ENCODE measurements around the gene ASAP2. TPM values are rescaled to one million over a fixed set of nuclear protein-coding genes. Genes with fewer than 3 reads are reported as not detected.
A peak's percentile ranks its signal among the peaks of the same experiment; 100 is the strongest.

The ASAP2 gene
- 3.8 TPM for polyA plus RNA-seq (2013, experiment 1 of 2)
- polyA plus RNA-seq (2013, experiment 2 of 2), result 4.6 TPM

DNA sequence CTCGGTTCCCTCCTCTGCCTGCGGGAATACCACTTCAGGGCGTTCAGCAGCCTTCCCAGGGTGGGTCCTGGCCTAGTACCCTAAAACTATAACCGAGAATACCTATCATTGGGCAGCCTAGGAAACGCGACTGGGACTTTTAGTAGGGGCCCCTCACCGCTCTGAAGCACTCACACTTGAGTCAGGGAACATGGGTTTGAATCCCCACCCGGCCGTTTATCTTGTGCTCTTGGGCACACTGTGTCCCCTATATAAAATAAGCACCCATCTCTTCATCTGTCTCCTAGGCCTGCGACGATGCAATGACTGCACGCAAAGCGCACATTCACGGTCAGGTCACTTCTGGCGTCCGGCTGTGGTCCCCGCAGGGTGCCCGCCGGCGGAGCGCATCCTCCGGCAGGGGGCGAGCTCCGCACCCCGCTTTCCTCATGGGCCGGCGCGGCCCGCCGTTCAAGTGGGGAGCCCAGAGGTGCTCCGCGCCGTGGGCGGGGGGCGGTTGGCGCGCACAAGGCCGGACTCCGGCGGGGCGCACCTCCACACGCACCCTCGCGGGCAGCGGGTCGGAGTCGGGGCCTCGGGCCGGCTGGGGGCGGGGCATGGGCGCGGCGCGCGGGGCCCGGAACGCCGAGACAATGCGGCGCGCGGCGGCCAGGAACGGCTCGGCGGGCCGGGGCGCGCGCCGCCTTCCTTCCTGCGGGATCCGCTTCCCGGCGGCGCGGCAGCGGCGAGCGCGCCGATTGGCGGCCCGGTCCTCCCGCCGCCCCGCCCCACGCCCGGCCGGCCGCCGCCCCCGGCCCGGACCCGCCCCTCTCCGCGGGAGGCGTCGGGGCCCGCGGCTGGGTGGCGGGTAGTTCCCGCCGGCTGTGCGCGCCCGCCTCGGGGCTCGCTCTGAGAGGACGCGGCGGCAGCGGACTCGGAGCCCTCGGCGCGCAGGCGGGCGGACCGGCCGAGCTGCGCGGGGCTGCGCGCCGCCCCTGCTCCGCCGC, at the start of gene ASAP2:
TSS of gene ASAP2 (plus strand) at position 850 of the 986 bp plus-strand sequence. CDS start 293 bp downstream, outside the sequence.
- H3K4me1 ChIP-seq (ENCODE audit: control insufficient read depth, low read depth, low read length), result peaks cover 3% of the 10 kb centered on the region
- H3K4me2 ChIP-seq (ENCODE audit: low read length), result peak within 1 kb of the TSS; percentile 79
- no peak within 1 kb of the TSS for H4K5ac ChIP-seq (ENCODE audit: low read length)
- peaks cover 3% of the 10 kb centered on the region for H3K27me3 ChIP-seq (ENCODE audit: insufficient read depth, low read length, poor library complexity)
- peak within 1 kb of the TSS; percentile 37 for H2BK15ac ChIP-seq (replicated peaks; ENCODE audit: low read depth)
- H3K4me3 ChIP-seq (ENCODE audit: low read length), result peak within 1 kb of the TSS; percentile 73
- no peak within 1 kb of the TSS for H2AK5ac ChIP-seq (ENCODE audit: low read length)
- no peaks in the 10 kb centered on the region for H3K79me1 ChIP-seq (ENCODE audit: low read length)
- peak within 1 kb of the TSS; percentile 17 for H4K8ac ChIP-seq (ENCODE audit: low read depth, low read length)
- H3K4ac ChIP-seq (ENCODE audit: low read depth, low read length), result peak within 1 kb of the TSS; percentile 46
- peak within 1 kb of the TSS; percentile 1 for H2BK120ac ChIP-seq (ENCODE audit: low read depth, low read length)
- H3K9ac ChIP-seq (ENCODE audit: low read length), result peak within 1 kb of the TSS; percentile 79
- H3K36me3 ChIP-seq (ENCODE audit: control insufficient read depth, insufficient read depth, low read length), result no peaks in the 10 kb centered on the region
- H2BK5ac ChIP-seq (ENCODE audit: low read length), result no peak within 1 kb of the TSS
- peak; percentile 60 for DNase-seq
- H3K18ac ChIP-seq (ENCODE audit: low read length), result peak within 1 kb of the TSS; percentile 63
- peak within 1 kb of the TSS; percentile 97 for H3K56ac ChIP-seq (ENCODE audit: low read length)
- peak within 1 kb of the TSS; percentile 24 for H3K23ac ChIP-seq (ENCODE audit: low read length)
- H3K27ac ChIP-seq (ENCODE audit: low read depth, low read length), result peak within 1 kb of the TSS; percentile 28
- H3K79me2 ChIP-seq (ENCODE audit: control insufficient read depth, insufficient read depth, low read length), result no peaks in the 10 kb centered on the region
- no CpG with 5 or more reads among the region's 128 CpGs for WGBS (ENCODE audit: extremely low coverage, insufficient coverage, low lambda C conversion rate)

- no peak overlapping the region for H2BK120ac ChIP-seq (ENCODE audit: low read depth, low read length)
- no peak overlapping the region for H3K4me3 ChIP-seq (ENCODE audit: low read length)
- H3K27ac ChIP-seq (ENCODE audit: low read depth, low read length), result no peak overlapping the region
- H3K18ac ChIP-seq (ENCODE audit: low read length), result no peak overlapping the region
- no peak overlapping the region for H2BK5ac ChIP-seq (ENCODE audit: low read length)
- H3K79me1 ChIP-seq (ENCODE audit: low read length), result no peaks in the 10 kb centered on the region
- H4K5ac ChIP-seq (ENCODE audit: low read length), result no peak overlapping the region
- no peak overlapping the region for H4K8ac ChIP-seq (ENCODE audit: low read depth, low read length)
- H3K4me2 ChIP-seq (ENCODE audit: low read length), result no peak overlapping the region
- no peak overlapping the region for H3K56ac ChIP-seq (ENCODE audit: low read length)
- no CpG with 5 or more reads among the region's 10 CpGs for WGBS (ENCODE audit: extremely low coverage, insufficient coverage, low lambda C conversion rate)
- H3K4me1 ChIP-seq (ENCODE audit: control insufficient read depth, low read depth, low read length), result no peaks in the 10 kb centered on the region
- H3K9ac ChIP-seq (ENCODE audit: low read length), result no peak overlapping the region
- no peak overlapping the region for H3K4ac ChIP-seq (ENCODE audit: low read depth, low read length)
- no peak overlapping the region for H2AK5ac ChIP-seq (ENCODE audit: low read length)
- H3K36me3 ChIP-seq (ENCODE audit: control insufficient read depth, insufficient read depth, low read length), result no peaks in the 10 kb centered on the region
- no peak for DNase-seq
- no peak overlapping the region for H2BK15ac ChIP-seq (replicated peaks; ENCODE audit: low read depth)
- no peaks in the 10 kb centered on the region for H3K27me3 ChIP-seq (ENCODE audit: insufficient read depth, low read length, poor library complexity)
- no peak overlapping the region for H3K23ac ChIP-seq (ENCODE audit: low read length)
- H3K79me2 ChIP-seq (ENCODE audit: control insufficient read depth, insufficient read depth, low read length), result no peaks in the 10 kb centered on the region
Measured at GRCh38 chr2:9158786-9159779, 47.5 kb upstream of the ASAP2 start.

GRCh38 chr2:9160732-9161131, 45.9 kb upstream of the ASAP2 start:
- WGBS (ENCODE audit: extremely low coverage, insufficient coverage, low lambda C conversion rate), result no CpG with 5 or more reads among the region's 7 CpGs
- no peaks in the 10 kb centered on the region for H3K27me3 ChIP-seq (ENCODE audit: insufficient read depth, low read length, poor library complexity)
- no peak overlapping the region for H3K18ac ChIP-seq (ENCODE audit: low read length)
- H3K23ac ChIP-seq (ENCODE audit: low read length), result no peak overlapping the region
- DNase-seq, result peak; percentile 67
- H3K79me2 ChIP-seq (ENCODE audit: control insufficient read depth, insufficient read depth, low read length), result no peaks in the 10 kb centered on the region
- no peak overlapping the region for H2AK5ac ChIP-seq (ENCODE audit: low read length)
- no peak overlapping the region for H2BK120ac ChIP-seq (ENCODE audit: low read depth, low read length)
- no peak overlapping the region for H4K8ac ChIP-seq (ENCODE audit: low read depth, low read length)
- no peak overlapping the region for H2BK5ac ChIP-seq (ENCODE audit: low read length)
- no peak overlapping the region for H2BK15ac ChIP-seq (replicated peaks; ENCODE audit: low read depth)
- H3K4me2 ChIP-seq (ENCODE audit: low read length), result no peak overlapping the region
- H3K56ac ChIP-seq (ENCODE audit: low read length), result no peak overlapping the region
- H4K5ac ChIP-seq (ENCODE audit: low read length), result no peak overlapping the region
- no peak overlapping the region for H3K27ac ChIP-seq (ENCODE audit: low read depth, low read length)
- no peaks in the 10 kb centered on the region for H3K4me1 ChIP-seq (ENCODE audit: control insufficient read depth, low read depth, low read length)
- H3K9ac ChIP-seq (ENCODE audit: low read length), result no peak overlapping the region
- H3K4me3 ChIP-seq (ENCODE audit: low read length), result no peak overlapping the region
- no peak overlapping the region for H3K4ac ChIP-seq (ENCODE audit: low read depth, low read length)
- no peaks in the 10 kb centered on the region for H3K36me3 ChIP-seq (ENCODE audit: control insufficient read depth, insufficient read depth, low read length)
- H3K79me1 ChIP-seq (ENCODE audit: low read length), result no peaks in the 10 kb centered on the region

DNA sequence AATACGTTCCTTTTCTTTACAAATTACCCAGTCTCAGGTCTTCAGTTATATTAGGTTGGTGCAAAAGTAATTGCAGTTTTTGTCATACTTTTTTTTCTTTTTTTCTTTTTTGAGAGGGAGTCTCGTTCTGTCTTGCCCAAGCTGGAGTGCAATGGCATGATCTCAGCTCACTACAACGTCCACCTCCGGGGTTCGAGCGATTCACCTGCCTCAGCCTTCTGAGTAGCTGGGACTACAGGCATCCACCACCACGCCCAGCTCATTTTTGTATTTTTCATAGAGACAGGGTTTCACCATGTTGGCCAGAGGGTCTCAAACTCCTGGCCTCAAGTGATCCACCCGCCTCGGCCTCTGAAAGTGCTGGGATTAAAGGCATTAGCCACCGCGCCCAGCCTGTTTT, 43.8 kb upstream of the ASAP2 start:
- Histone ChIP-seq H3K4me1 (ENCODE audit: control insufficient read depth, low read depth, low read length) (no peaks in the 10 kb centered on the region), H3K79me1 (ENCODE audit: low read length) (no peaks in the 10 kb centered on the region), H3K56ac (ENCODE audit: low read length) (no peak overlapping the region), H3K18ac (ENCODE audit: low read length) (no peak overlapping the region), H3K79me2 (ENCODE audit: control insufficient read depth, insufficient read depth, low read length) (no peaks in the 10 kb centered on the region), H3K27ac (ENCODE audit: low read depth, low read length) (no peak overlapping the region), H2BK120ac (ENCODE audit: low read depth, low read length) (no peak overlapping the region), H2BK15ac (replicated peaks; ENCODE audit: low read depth) (no peak overlapping the region), H2AK5ac (ENCODE audit: low read length) (no peak overlapping the region), H4K5ac (ENCODE audit: low read length) (no peak overlapping the region), H3K4ac (ENCODE audit: low read depth, low read length) (no peak overlapping the region), H3K4me2 (ENCODE audit: low read length) (no peak overlapping the region), H4K8ac (ENCODE audit: low read depth, low read length) (no peak overlapping the region), H3K4me3 (ENCODE audit: low read length) (no peak overlapping the region), H2BK5ac (ENCODE audit: low read length) (no peak overlapping the region), H3K36me3 (ENCODE audit: control insufficient read depth, insufficient read depth, low read length) (no peaks in the 10 kb centered on the region), H3K23ac (ENCODE audit: low read length) (no peak overlapping the region), H3K27me3 (ENCODE audit: insufficient read depth, low read length, poor library complexity) (no peaks in the 10 kb centered on the region), H3K9ac (ENCODE audit: low read length) (no peak overlapping the region)
- WGBS (ENCODE audit: extremely low coverage, insufficient coverage, low lambda C conversion rate), result no CpG with 5 or more reads among the region's 11 CpGs
- no peak for DNase-seq

GRCh38 chr2:9163306-9164111, 43.1 kb upstream of the ASAP2 start:
- Histone ChIP-seq H3K4me1 (ENCODE audit: control insufficient read depth, low read depth, low read length) (no peaks in the 10 kb centered on the region), H3K36me3 (ENCODE audit: control insufficient read depth, insufficient read depth, low read length) (no peaks in the 10 kb centered on the region), H3K4ac (ENCODE audit: low read depth, low read length) (no peak overlapping the region), H3K4me2 (ENCODE audit: low read length) (no peak overlapping the region), H3K9ac (ENCODE audit: low read length) (no peak overlapping the region), H3K23ac (ENCODE audit: low read length) (no peak overlapping the region), H4K5ac (ENCODE audit: low read length) (no peak overlapping the region), H3K4me3 (ENCODE audit: low read length) (no peak overlapping the region), H3K27me3 (ENCODE audit: insufficient read depth, low read length, poor library complexity) (no peaks in the 10 kb centered on the region), H3K56ac (ENCODE audit: low read length) (no peak overlapping the region), H3K79me2 (ENCODE audit: control insufficient read depth, insufficient read depth, low read length) (no peaks in the 10 kb centered on the region), H2BK15ac (replicated peaks; ENCODE audit: low read depth) (no peak overlapping the region), H3K18ac (ENCODE audit: low read length) (no peak overlapping the region), H4K8ac (ENCODE audit: low read depth, low read length) (no peak overlapping the region), H2BK120ac (ENCODE audit: low read depth, low read length) (no peak overlapping the region), H2AK5ac (ENCODE audit: low read length) (no peak overlapping the region), H2BK5ac (ENCODE audit: low read length) (no peak overlapping the region), H3K79me1 (ENCODE audit: low read length) (no peaks in the 10 kb centered on the region), H3K27ac (ENCODE audit: low read depth, low read length) (no peak overlapping the region)
- DNase-seq, result no peak
- no CpG with 5 or more reads among the region's 8 CpGs for WGBS (ENCODE audit: extremely low coverage, insufficient coverage, low lambda C conversion rate)

Measured in mesendoderm (in vitro differentiated cells).